ENCODE data around the gene UBL7. TPM values are rescaled to one million over a fixed set of nuclear protein-coding genes. Genes with fewer than 3 reads are reported as not detected.

Gene UBL7, protein sequence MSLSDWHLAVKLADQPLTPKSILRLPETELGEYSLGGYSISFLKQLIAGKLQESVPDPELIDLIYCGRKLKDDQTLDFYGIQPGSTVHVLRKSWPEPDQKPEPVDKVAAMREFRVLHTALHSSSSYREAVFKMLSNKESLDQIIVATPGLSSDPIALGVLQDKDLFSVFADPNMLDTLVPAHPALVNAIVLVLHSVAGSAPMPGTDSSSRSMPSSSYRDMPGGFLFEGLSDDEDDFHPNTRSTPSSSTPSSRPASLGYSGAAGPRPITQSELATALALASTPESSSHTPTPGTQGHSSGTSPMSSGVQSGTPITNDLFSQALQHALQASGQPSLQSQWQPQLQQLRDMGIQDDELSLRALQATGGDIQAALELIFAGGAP
- polyA plus RNA-seq (2013, experiment 1 of 2) = 71.6 TPM
- polyA plus RNA-seq (2013, experiment 2 of 2) = 57.7 TPM

DNA sequence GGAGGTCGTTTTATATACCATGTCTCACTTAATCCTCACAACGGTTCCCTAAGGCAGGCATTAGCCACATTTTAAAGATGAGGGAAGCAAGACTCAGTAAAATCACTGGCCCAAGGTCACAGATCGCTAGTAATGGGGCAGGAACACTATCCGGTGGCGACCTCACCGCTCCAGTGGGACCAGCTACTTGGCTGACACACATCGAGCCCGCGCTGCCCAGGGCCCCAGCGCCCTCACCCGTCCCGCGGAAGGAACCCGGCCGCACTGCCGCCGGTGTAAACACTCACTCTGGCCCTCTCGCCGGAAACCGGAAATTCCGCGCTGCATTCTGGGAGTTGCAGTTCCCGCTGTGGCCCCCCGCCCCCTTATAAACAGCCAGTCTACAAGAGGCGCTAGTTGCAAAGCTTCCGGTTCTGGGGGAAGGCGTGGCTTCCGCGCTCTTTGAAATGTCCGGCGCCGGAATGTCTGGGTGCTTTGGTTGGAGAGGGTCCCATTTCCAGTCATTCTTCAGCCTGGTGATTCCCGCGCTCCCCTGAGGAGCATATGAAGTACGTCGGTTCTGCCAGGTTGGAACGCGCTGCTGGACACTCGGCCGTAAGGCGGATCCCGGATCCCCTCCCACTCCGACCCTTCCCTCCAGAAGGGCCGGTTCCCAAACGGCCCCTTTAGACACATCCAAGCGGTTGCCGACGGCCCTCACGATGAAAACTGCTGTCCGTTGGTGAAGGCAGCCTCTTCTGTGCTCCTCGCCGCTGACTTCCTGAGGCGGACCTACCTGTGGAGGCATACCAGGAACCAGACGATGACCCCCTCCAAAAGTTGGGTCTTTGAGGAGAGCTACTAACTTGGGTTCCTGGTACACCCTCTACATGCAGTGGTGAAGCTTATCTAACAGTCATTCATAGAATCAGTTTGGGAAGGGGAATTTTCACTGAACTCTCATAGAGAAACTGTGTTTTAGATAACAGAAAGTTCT, at the start of gene UBL7:
TSS of gene UBL7 (minus strand) at position 290 of the 976 bp plus-strand sequence. CDS start 2,293 bp downstream, outside the sequence.
- Histone ChIP-seq H3K36me3 (ENCODE audit: control insufficient read depth, insufficient read depth, low read length) (peaks cover 31% of the 10 kb centered on the region), H3K9me3 (ENCODE audit: control insufficient read depth, low read length) (peaks cover 4% of the 10 kb centered on the region), H3K4me1 (ENCODE audit: control insufficient read depth, insufficient read depth, low read length, poor library complexity, severe bottlenecking) (peaks cover 7% of the 10 kb centered on the region), H3K4me3 (ENCODE audit: extremely low read depth, insufficient read depth, low read length, poor library complexity, severe bottlenecking) (peak within 1 kb of the TSS; percentile 69), H3K27ac (ENCODE audit: low read depth, low read length, severe bottlenecking) (peak within 1 kb of the TSS; percentile 88)
- 0% methylated on average over 42 to 47 of the region's 54 CpGs for WGBS, 2 experiments (ENCODE audit: insufficient coverage in 2 of 2)

DNA sequence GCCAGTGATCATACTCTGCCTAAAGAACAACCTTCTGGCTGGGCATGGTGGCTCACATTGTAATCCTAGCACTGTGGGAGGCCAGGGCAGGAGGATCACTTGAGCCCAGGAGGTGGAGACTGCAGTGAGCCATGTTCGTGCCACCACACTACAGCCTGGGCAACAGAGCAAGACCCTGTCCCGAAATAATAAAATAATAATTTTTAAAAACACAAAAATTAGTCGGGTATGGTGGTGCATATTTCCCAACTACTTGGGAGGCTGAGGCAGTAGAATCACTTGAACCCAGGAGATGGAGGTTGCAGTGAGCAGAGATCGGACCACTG, 45.5 kb upstream of the UBL7 start:
- Histone ChIP-seq H3K27ac (ENCODE audit: low read depth, low read length, severe bottlenecking) (no peak overlapping the region), H3K4me3 (ENCODE audit: extremely low read depth, insufficient read depth, low read length, poor library complexity, severe bottlenecking) (no peak overlapping the region), H3K36me3 (ENCODE audit: control insufficient read depth, insufficient read depth, low read length) (peaks cover 8% of the 10 kb centered on the region), H3K4me1 (ENCODE audit: control insufficient read depth, insufficient read depth, low read length, poor library complexity, severe bottlenecking) (no peaks in the 10 kb centered on the region), H3K9me3 (ENCODE audit: control insufficient read depth, low read length) (no peaks in the 10 kb centered on the region)
- WGBS, 2 experiments (ENCODE audit: insufficient coverage in 2 of 2) = 100% methylated on average over 2 of the region's 4 CpGs

DNA sequence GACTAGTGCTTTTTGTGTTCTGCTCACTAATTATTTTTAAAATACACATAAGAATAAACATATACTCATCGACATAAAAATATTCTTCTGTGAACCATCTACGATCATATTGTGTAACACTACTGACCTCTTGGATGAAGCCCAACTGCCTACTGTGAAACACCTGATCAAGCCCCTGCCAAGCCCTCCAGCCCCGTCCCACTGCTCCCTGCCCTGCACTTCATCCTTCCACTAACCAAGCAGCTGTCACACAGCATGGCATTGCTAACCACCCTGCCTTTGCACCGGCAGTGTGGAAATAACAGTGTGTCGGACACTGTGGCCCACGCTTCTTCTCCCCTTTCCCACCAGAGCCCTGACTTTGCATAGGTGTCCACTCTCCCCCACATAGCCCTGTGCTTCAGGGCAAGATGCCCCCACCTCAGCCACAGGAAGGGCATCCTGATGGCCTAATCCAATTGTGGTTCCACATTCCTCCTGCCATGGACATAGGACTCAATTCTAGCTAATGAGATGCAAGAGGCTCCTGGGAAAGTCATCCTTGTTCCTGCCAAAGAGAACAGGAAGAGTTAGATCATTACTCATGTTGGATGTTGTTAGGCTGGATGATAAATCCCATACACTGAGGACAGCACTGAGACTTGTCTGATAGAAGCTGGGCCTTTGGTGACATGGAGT, 45.0 kb upstream of the UBL7 start:
- H3K36me3 ChIP-seq (ENCODE audit: control insufficient read depth, insufficient read depth, low read length) = peaks cover 8% of the 10 kb centered on the region
- 98% methylated on average over 6 of the region's 6 CpGs for WGBS, 2 experiments (ENCODE audit: insufficient coverage in 2 of 2)
- no peak overlapping the region for H3K27ac ChIP-seq (ENCODE audit: low read depth, low read length, severe bottlenecking)
- H3K4me3 ChIP-seq (ENCODE audit: extremely low read depth, insufficient read depth, low read length, poor library complexity, severe bottlenecking) = no peak overlapping the region
- H3K9me3 ChIP-seq (ENCODE audit: control insufficient read depth, low read length) = no peaks in the 10 kb centered on the region
- H3K4me1 ChIP-seq (ENCODE audit: control insufficient read depth, insufficient read depth, low read length, poor library complexity, severe bottlenecking) = no peaks in the 10 kb centered on the region

DNA sequence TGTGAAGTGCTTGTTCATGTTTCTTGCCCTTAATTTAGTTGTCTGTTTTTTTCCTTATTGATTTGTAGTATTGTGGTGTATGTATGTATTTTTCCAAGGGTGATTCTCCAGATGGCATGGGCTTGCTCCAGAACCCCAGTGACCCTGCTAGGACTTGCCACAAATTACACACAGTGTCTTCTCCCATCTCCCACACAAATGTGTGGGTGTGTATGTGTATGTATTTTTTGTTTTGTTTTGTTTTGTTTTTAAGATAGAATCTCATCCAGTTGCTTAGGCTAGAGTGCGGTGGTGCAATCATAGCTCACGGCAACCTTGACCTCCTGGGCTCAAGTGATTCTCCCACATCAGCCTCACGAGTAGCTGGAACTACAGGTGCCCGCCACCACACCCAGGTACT, 43.9 kb upstream of the UBL7 start:
- Histone ChIP-seq H3K9me3 (ENCODE audit: control insufficient read depth, low read length) (no peaks in the 10 kb centered on the region), H3K27ac (ENCODE audit: low read depth, low read length, severe bottlenecking) (no peak overlapping the region), H3K4me1 (ENCODE audit: control insufficient read depth, insufficient read depth, low read length, poor library complexity, severe bottlenecking) (no peaks in the 10 kb centered on the region), H3K36me3 (ENCODE audit: control insufficient read depth, insufficient read depth, low read length) (peaks cover 8% of the 10 kb centered on the region), H3K4me3 (ENCODE audit: extremely low read depth, insufficient read depth, low read length, poor library complexity, severe bottlenecking) (no peak overlapping the region)
- 97% methylated on average over 3 to 4 of the region's 4 CpGs for WGBS, 2 experiments (ENCODE audit: insufficient coverage in 2 of 2)

DNA sequence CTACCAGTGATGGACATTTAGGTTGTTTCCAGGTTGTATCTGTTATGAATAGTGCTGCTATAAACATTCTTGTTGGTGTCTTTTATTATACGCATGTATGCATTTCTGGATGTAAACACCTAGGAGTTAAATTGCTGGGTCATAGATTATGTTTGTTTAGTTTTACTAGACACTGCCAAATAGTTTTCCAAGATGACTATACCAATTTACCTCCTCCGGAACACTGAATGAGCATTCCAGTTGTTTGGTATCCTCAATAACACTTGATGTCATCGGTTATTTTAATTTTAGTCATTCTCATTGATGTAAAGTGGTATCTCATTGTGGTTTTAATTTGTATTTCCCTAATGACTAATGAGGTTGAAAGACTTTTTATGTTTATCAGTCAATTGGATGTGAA, 43.5 kb upstream of the UBL7 start:
- H3K27ac ChIP-seq (ENCODE audit: low read depth, low read length, severe bottlenecking) = no peak overlapping the region
- H3K4me3 ChIP-seq (ENCODE audit: extremely low read depth, insufficient read depth, low read length, poor library complexity, severe bottlenecking) = no peak overlapping the region
- no peaks in the 10 kb centered on the region for H3K9me3 ChIP-seq (ENCODE audit: control insufficient read depth, low read length)
- H3K4me1 ChIP-seq (ENCODE audit: control insufficient read depth, insufficient read depth, low read length, poor library complexity, severe bottlenecking) = no peaks in the 10 kb centered on the region
- peaks cover 8% of the 10 kb centered on the region for H3K36me3 ChIP-seq (ENCODE audit: control insufficient read depth, insufficient read depth, low read length)
- 100% methylated on average over 1 of the region's 3 CpGs for WGBS, 2 experiments (ENCODE audit: insufficient coverage in 2 of 2)

DNA sequence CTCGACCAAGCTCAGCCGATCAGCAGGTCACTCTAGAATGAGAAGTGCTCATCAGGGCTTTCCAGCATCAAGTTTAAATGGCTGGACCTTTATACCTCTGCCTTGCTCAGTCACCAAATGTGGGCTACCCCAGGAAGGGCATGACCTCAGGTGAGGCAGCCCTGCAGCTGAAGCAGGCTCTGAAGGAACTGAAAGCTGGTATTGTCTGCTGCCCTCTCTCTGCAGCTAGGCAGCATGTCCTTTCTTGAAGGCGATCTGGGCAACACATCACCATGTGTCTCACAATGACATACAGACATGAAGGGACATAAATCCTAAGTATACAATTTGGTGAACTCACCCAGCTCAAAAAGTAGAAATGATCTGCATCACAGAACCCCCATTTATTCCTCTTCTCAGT, 41.3 kb upstream of the UBL7 start:
- WGBS, 2 experiments (ENCODE audit: insufficient coverage in 2 of 2) = 89 to 93% methylated on average over 2 to 3 of the region's 3 CpGs

DNA sequence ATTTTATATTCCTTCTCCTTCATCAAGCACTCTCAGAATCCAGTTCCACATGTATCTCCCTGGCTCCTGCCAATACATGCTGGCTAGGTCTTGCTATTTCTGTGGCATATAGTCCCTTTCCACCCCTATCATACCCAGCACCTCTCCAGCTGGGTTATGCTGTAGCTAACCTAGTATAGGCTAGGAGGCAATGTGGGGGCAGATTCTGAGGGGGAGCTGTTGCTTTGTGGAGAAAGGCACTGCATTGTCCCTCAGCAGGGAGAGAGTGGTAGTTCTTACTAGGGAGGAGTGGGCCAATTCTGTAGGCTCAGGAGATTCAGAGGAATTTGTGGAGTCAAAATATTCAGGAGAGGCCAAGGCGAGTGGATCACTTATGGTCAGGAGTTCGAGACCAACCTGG, 39.4 kb upstream of the UBL7 start:
- Histone ChIP-seq H3K9me3 (ENCODE audit: control insufficient read depth, low read length) (no peaks in the 10 kb centered on the region), H3K4me3 (ENCODE audit: extremely low read depth, insufficient read depth, low read length, poor library complexity, severe bottlenecking) (no peak overlapping the region), H3K27ac (ENCODE audit: low read depth, low read length, severe bottlenecking) (no peak overlapping the region), H3K4me1 (ENCODE audit: control insufficient read depth, insufficient read depth, low read length, poor library complexity, severe bottlenecking) (no peaks in the 10 kb centered on the region), H3K36me3 (ENCODE audit: control insufficient read depth, insufficient read depth, low read length) (peaks cover 12% of the 10 kb centered on the region)
- 83 to 100% methylated on average over 2 of the region's 2 CpGs for WGBS, 2 experiments (ENCODE audit: insufficient coverage in 2 of 2)

More for the DNA sequence above, 41.3 kb upstream of the UBL7 start:
- Histone ChIP-seq H3K36me3 (ENCODE audit: control insufficient read depth, insufficient read depth, low read length) (peaks cover 12% of the 10 kb centered on the region), H3K4me3 (ENCODE audit: extremely low read depth, insufficient read depth, low read length, poor library complexity, severe bottlenecking) (no peak overlapping the region), H3K4me1 (ENCODE audit: control insufficient read depth, insufficient read depth, low read length, poor library complexity, severe bottlenecking) (no peaks in the 10 kb centered on the region), H3K9me3 (ENCODE audit: control insufficient read depth, low read length) (no peaks in the 10 kb centered on the region), H3K27ac (ENCODE audit: low read depth, low read length, severe bottlenecking) (no peak overlapping the region)

DNA sequence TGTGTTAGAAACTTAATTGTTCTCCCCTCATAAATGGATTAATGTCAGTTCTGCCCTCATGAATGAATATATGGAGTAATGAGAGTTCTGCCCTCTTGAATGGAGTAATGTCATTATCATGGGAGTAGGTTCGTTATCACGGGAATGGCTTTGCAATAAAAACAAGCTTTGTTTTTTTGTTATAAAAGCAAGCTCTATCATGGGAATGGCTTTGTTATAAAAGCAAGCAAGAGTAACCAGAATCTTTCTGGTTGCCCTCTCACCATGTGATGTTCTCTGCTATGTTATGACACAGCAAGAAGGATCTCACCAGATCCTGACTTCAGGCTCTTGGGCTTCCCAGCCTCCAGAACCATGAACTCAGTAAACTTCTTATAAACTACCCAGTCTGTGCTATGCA, 38.4 kb upstream of the UBL7 start:
- no peaks in the 10 kb centered on the region for H3K9me3 ChIP-seq (ENCODE audit: control insufficient read depth, low read length)
- H3K27ac ChIP-seq (ENCODE audit: low read depth, low read length, severe bottlenecking) = no peak overlapping the region
- 89 to 100% methylated on average over 2 of the region's 2 CpGs for WGBS, 2 experiments (ENCODE audit: insufficient coverage in 2 of 2)
- H3K36me3 ChIP-seq (ENCODE audit: control insufficient read depth, insufficient read depth, low read length) = peaks cover 12% of the 10 kb centered on the region
- H3K4me1 ChIP-seq (ENCODE audit: control insufficient read depth, insufficient read depth, low read length, poor library complexity, severe bottlenecking) = no peaks in the 10 kb centered on the region
- H3K4me3 ChIP-seq (ENCODE audit: extremely low read depth, insufficient read depth, low read length, poor library complexity, severe bottlenecking) = no peak overlapping the region

DNA sequence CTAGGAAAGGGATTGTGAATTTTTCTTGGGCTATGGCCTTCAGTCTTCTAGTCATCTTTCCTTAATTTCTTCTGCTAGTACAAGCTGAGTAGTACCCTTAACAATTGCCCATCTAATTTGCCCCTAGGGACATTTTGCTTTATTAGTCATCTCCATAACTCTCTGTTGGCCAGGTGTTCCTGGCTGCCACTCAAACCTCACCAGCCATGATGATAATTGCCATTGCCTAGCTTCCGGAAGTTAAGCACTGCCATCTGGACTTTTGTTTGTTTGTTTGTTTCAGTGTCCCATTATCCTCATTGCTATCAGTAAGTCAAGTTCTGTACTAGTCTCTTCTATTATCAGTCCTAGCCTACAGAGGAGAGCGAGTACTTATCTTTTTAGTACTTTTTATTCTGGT, 36.6 kb upstream of the UBL7 start:
- H3K4me1 ChIP-seq (ENCODE audit: control insufficient read depth, insufficient read depth, low read length, poor library complexity, severe bottlenecking) = no peaks in the 10 kb centered on the region
- 95% methylated on average over 2 of the region's 2 CpGs; no CpG with 5 or more reads in 1 of the 2 experiments for WGBS, 2 experiments (ENCODE audit: insufficient coverage in 2 of 2)
- H3K36me3 ChIP-seq (ENCODE audit: control insufficient read depth, insufficient read depth, low read length) = peaks cover 12% of the 10 kb centered on the region

DNA sequence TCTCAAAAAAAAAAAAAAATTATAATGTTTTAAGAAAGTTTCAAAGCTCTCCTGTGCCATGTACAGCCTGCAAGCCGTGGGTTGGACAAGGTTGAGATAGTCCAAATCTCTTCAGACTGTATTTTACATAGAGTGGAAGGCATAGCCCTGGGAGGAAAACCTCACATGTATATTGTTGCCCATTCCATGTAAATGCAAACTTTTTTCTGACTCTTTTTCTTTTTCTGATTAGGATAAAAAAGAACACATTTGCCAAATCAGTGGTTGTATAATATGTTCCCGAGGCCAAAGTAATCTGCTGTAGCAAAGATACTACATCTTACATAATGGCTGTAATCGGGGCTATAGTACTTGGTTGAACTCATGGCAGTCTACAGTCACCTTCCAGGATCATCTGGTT, 35.7 kb upstream of the UBL7 start:
- no peak overlapping the region for H3K27ac ChIP-seq (ENCODE audit: low read depth, low read length, severe bottlenecking)
- no peak overlapping the region for H3K4me3 ChIP-seq (ENCODE audit: extremely low read depth, insufficient read depth, low read length, poor library complexity, severe bottlenecking)
- H3K9me3 ChIP-seq (ENCODE audit: control insufficient read depth, low read length) = no peaks in the 10 kb centered on the region
- WGBS, 2 experiments (ENCODE audit: insufficient coverage in 2 of 2) = 83 to 100% methylated on average over 1 of the region's 3 CpGs
- H3K36me3 ChIP-seq (ENCODE audit: control insufficient read depth, insufficient read depth, low read length) = peaks cover 6% of the 10 kb centered on the region
- H3K4me1 ChIP-seq (ENCODE audit: control insufficient read depth, insufficient read depth, low read length, poor library complexity, severe bottlenecking) = no peaks in the 10 kb centered on the region

More for the DNA sequence above, 36.6 kb upstream of the UBL7 start:
- H3K4me3 ChIP-seq (ENCODE audit: extremely low read depth, insufficient read depth, low read length, poor library complexity, severe bottlenecking) = no peak overlapping the region
- H3K9me3 ChIP-seq (ENCODE audit: control insufficient read depth, low read length) = no peaks in the 10 kb centered on the region
- no peak overlapping the region for H3K27ac ChIP-seq (ENCODE audit: low read depth, low read length, severe bottlenecking)
